B cell (primary cell): Measurements from ENCODE around the gene SLC40A1. TPM values are rescaled to one million over a fixed set of nuclear protein-coding genes. Genes with fewer than 3 reads are reported as not detected.

Experiments
- ATAC-seq: fragments of 200-7000 bp; cut with Tn5 transposase; one replicate; pipeline ENCODE4 v1.10.0; 2021; ENCODE audit warnings: low read depth, mild to moderate bottlenecking, moderate number of reproducible peaks, moderate library complexity
- CTCF ChIA-PET: fragments of 350-600 bp; sonication (Branson Sonifier 250); formaldehyde crosslinking; loops from one replicate; lab custom pipeline; 2021; ENCODE audit warnings: antibody characterized with exemption, inconsistent platforms; lab: Charles Lee
- POLR2A ChIA-PET: fragments of 350-600 bp; sonication (Branson Sonifier 250); formaldehyde crosslinking; loops from one replicate; lab custom pipeline; 2021; ENCODE audit warnings: antibody characterized with exemption; lab: Charles Lee
- DNase-seq: peaks from one replicate; pipeline ENCODE4 v3.0.0; 2013
- H2AFZ ChIP-seq: 2 replicates; pipeline ENCODE4 v1.6.1; 2012; ENCODE audit warnings: mild to moderate bottlenecking, low read depth, low read length; ENCODE audit not compliant: insufficient read depth, poor library complexity, severe bottlenecking
- H3K27ac ChIP-seq, 2 donors: 1 replicate in 1 of 2; 2 replicates in 1 of 2; pipeline ENCODE4 v1.5.1; 2012 to 2013; ENCODE audit warnings: low read length in 2 of 2, mild to moderate bottlenecking in 2 of 2, moderate library complexity in 1 of 2
- H3K27me3 ChIP-seq, 4 experiments: fragments of 200-600 bp in 1 of 4; sonication (generic) in 1 of 4; replicated peaks in 1 of 4; 1 replicate in 2 of 4; 2 replicates in 2 of 4; pipeline versions ENCODE4 v1.6.1 to v1.7.0; 2013 to 2016; ENCODE audit warnings: low read length in 3 of 4, mild to moderate bottlenecking in 2 of 4, mixed read lengths in 1 of 4, moderate library complexity in 1 of 4; ENCODE audit not compliant: insufficient read depth in 4 of 4, control insufficient read depth in 3 of 4; ENCODE audit errors: control extremely low read depth in 1 of 4
- H3K36me3 ChIP-seq, 2 experiments: replicated peaks in 1 of 2; 1 replicate in 1 of 2; 2 replicates in 1 of 2; pipeline versions ENCODE4 v1.6.1 to v1.7.1; 2013; ENCODE audit warnings: low read length in 1 of 2; ENCODE audit not compliant: insufficient read depth in 2 of 2, control insufficient read depth in 1 of 2; ENCODE audit errors: control extremely low read depth in 1 of 2, extremely low read depth in 1 of 2
- H3K4me1 ChIP-seq, 2 donors: fragments of 200-600 bp in 1 of 2; sonication (generic) in 1 of 2; 1 replicate in 1 of 2; 2 replicates in 1 of 2; pipeline versions ENCODE4 v1.5.1 to v1.6.1; 2013 to 2017; ENCODE audit warnings: low read length in 2 of 2; ENCODE audit not compliant: control insufficient read depth in 2 of 2, insufficient read depth in 2 of 2
- H3K4me2 ChIP-seq: replicated peaks from 2 replicates; pipeline ENCODE3; 2012; ENCODE audit warnings: mild to moderate bottlenecking, low read depth, low read length; ENCODE audit not compliant: poor library complexity, severe bottlenecking
- H3K4me3 ChIP-seq, 5 experiments: fragments of 200-600 bp in 1 of 5; sonication (generic) in 1 of 5; 1 replicate in 3 of 5; 2 replicates in 2 of 5; pipeline versions ENCODE4 v1.5.1 to v1.7.0; 2011 to 2016; ENCODE audit warnings: low read length in 4 of 5, mild to moderate bottlenecking in 4 of 5, low read depth in 2 of 5, control low read depth in 1 of 5, moderate library complexity in 1 of 5; ENCODE audit not compliant: insufficient read depth in 1 of 5; ENCODE audit errors: control extremely low read depth in 1 of 5, extremely low read depth in 1 of 5
- H3K79me2 ChIP-seq: fragments of 200-600 bp; sonication (generic); one replicate; pipeline ENCODE4 v1.6.0; 2016; ENCODE audit warnings: low read length; ENCODE audit not compliant: control insufficient read depth, insufficient read depth
- H3K9ac ChIP-seq: fragments of 200-600 bp; sonication (generic); 2 replicates; pipeline ENCODE4 v1.6.1; 2017; ENCODE audit warnings: mild to moderate bottlenecking, low read length, moderate library complexity
- H3K9me3 ChIP-seq, 3 donors: one replicate each; pipeline versions ENCODE4 v1.6.1 to v1.7.1; 2013; ENCODE audit warnings: low read length in 2 of 3; ENCODE audit not compliant: control insufficient read depth in 2 of 3, insufficient read depth in 1 of 3; ENCODE audit errors: control extremely low read depth in 1 of 3
- H4K20me1 ChIP-seq: 2 replicates; pipeline ENCODE4 v1.6.0; 2012; ENCODE audit warnings: mild to moderate bottlenecking, low read length; ENCODE audit not compliant: insufficient read depth, control insufficient read depth, poor library complexity, severe bottlenecking
- H3K27ac Mint-ChIP-seq: one replicate; pipeline ENCODE4 v1.8.0; 2021; ENCODE audit warnings: mixed read lengths
- H3K27me3 Mint-ChIP-seq: one replicate; pipeline ENCODE4 v1.8.0; 2021; ENCODE audit warnings: mixed read lengths
- H3K4me1 Mint-ChIP-seq: one replicate; pipeline ENCODE4 v1.8.0; 2021; ENCODE audit warnings: mixed read lengths
- H3K4me3 Mint-ChIP-seq: one replicate; pipeline ENCODE4 v1.8.0; 2021; ENCODE audit warnings: mixed read lengths
- H3K9me3 Mint-ChIP-seq: one replicate; pipeline ENCODE4 v1.8.0; 2022; ENCODE audit warnings: mixed read lengths; ENCODE audit not compliant: insufficient read depth
- CTCF ChIP-seq: fragments of 200-600 bp; IDR thresholded peaks from one replicate; pipeline ENCODE4 v1.8.0; 2022; ENCODE audit warnings: antibody characterized with exemption, mild to moderate bottlenecking
- EZH2 ChIP-seq: IDR thresholded peaks from 2 replicates; pipeline ENCODE4 v1.6.1; 2012; ENCODE audit warnings: borderline replicate concordance, low read depth, mild to moderate bottlenecking, moderate library complexity, low read length; ENCODE audit not compliant: insufficient read depth, poor library complexity, severe bottlenecking
- WGBS: methylation state at CpG from one replicate; pipeline ENCODE4 v1.1.5; 2013; ENCODE audit warnings: missing lambda C conversion rate; ENCODE audit not compliant: insufficient coverage; 5-methylcytosine and 5-hydroxymethylcytosine counted together
- intact Hi-C: fragments of 100-400 bp; cut with micrococcal nuclease; formaldehyde crosslinking; loops from one replicate; pipeline ENCODE4 v1.10.0; 2022
- polyA plus RNA-seq: library from polyadenylated mRNA; depleted of rRNA; stranded (reverse); fragments of >200 nt; gene quantifications from 2 replicates; pipeline ENCODE4 v1.2.3, GENCODE V29; 2012
- total RNA-seq, 2 donors: library from RNA; stranded (reverse); fragments of 120-200 nt in 1 of 2; gene quantifications; 1 replicate in 1 of 2; 2 replicates in 1 of 2; pipeline versions ENCODE4 v1.2.3 to v1.2.4, GENCODE V29; 2013 to 2022

SLC40A1 gene
- total and polyA plus RNA-seq, 2 donors (not counting 1 experiment from before 2014, with no cell fraction given), result 0.07 to 0.39 TPM

- Mint-ChIP-seq H3K4me1 (no peaks in the 10 kb centered on the region), H3K27ac (no peak overlapping the region), H3K9me3 (no peaks in the 10 kb centered on the region), H3K27me3 (peaks cover 14% of the 10 kb centered on the region), H3K4me3 (no peak overlapping the region)
- no peak for DNase-seq
- H3K4me2 ChIP-seq, result no peak overlapping the region
- H2AFZ ChIP-seq, result no peak overlapping the region
- ATAC-seq, result no peak
- intact Hi-C loops, result no loop called here
- no peak overlapping the region for H3K27ac ChIP-seq
- peaks cover 0 to 7% (median 0%) of the 10 kb centered on the region in 4 experiments for H3K27me3 ChIP-seq
- no peaks in the 10 kb centered on the region for H3K4me1 ChIP-seq
- WGBS, result no CpG with 5 or more reads among the region's 3 CpGs
- H3K4me3 ChIP-seq, result no peak overlapping the region
- H3K36me3 ChIP-seq, result no peaks in the 10 kb centered on the region
- no peak overlapping the region for H3K9ac ChIP-seq
- POLR2A ChIA-PET, result no interaction called here
- H3K9me3 ChIP-seq, result no peaks in the 10 kb centered on the region
- CTCF ChIA-PET, result no interaction called here
- TF ChIP-seq CTCF, result no peak
- no peak for TF ChIP-seq EZH2
- no peaks in the 10 kb centered on the region for H4K20me1 ChIP-seq
- H3K79me2 ChIP-seq, result no peaks in the 10 kb centered on the region
Observed at GRCh38 chr2:189528617-189529016, 52.0 kb downstream of the SLC40A1 start.

- Mint-ChIP-seq H3K9me3 (no peaks in the 10 kb centered on the region), H3K4me1 (no peaks in the 10 kb centered on the region), H3K27me3 (peaks cover 14% of the 10 kb centered on the region), H3K27ac (no peak overlapping the region), H3K4me3 (no peak overlapping the region)
- H3K9me3 ChIP-seq, result no peaks in the 10 kb centered on the region
- no peak for TF ChIP-seq CTCF
- no peak for TF ChIP-seq EZH2
- no peaks in the 10 kb centered on the region for H4K20me1 ChIP-seq
- CTCF ChIA-PET, result no interaction called here
- no CpG with 5 or more reads among the region's 1 CpG for WGBS
- no peaks in the 10 kb centered on the region for H3K4me1 ChIP-seq
- H3K9ac ChIP-seq, result no peak overlapping the region
- intact Hi-C loops, result no loop called here
- H3K27me3 ChIP-seq, result peaks cover 0 to 7% (median 0%) of the 10 kb centered on the region in 4 experiments
- H3K79me2 ChIP-seq, result no peaks in the 10 kb centered on the region
- ATAC-seq (no peak), DNase-seq (no peak)
- H3K27ac ChIP-seq, result no peak overlapping the region
- no peak overlapping the region for H3K4me3 ChIP-seq
- H3K4me2 ChIP-seq, result no peak overlapping the region
- no peaks in the 10 kb centered on the region for H3K36me3 ChIP-seq
- H2AFZ ChIP-seq, result no peak overlapping the region
- POLR2A ChIA-PET, result no interaction called here
Observed at GRCh38 chr2:189527812-189528592, 52.6 kb downstream of the SLC40A1 start.
